Mesenchymal stem cell (in vitro differentiated cells and primary cell): ENCODE results near the gene SPINDOC.
A peak's percentile ranks its signal among the peaks of the same experiment; 100 is the strongest.

Experiments used
- DNase-seq: peaks from one replicate; pipeline ENCODE4 v3.0.0-alpha.2; 2013
- H2AFZ ChIP-seq: one replicate; pipeline ENCODE4 v1.6.1; 2013; ENCODE audit warnings: low read depth, mild to moderate bottlenecking, control low read depth, inconsistent platforms, low read length, moderate library complexity
- H2AK5ac ChIP-seq: 2 replicates; pipeline ENCODE4 v1.6.1; 2013; ENCODE audit warnings: low read length, moderate library complexity, mild to moderate bottlenecking, inconsistent platforms; ENCODE audit not compliant: severe bottlenecking
- H2BK120ac ChIP-seq: one replicate; pipeline ENCODE4 v1.6.1; 2013; ENCODE audit warnings: low read depth, mild to moderate bottlenecking, inconsistent platforms, low read length, moderate library complexity
- H2BK12ac ChIP-seq, 2 experiments: one replicate each; pipeline ENCODE4 v1.6.1; 2013; ENCODE audit warnings: inconsistent platforms in 2 of 2, low read length in 2 of 2, mild to moderate bottlenecking in 2 of 2, moderate library complexity in 2 of 2, control low read depth in 1 of 2
- H2BK15ac ChIP-seq: one replicate; pipeline ENCODE4 v1.6.1; 2013; ENCODE audit warnings: mild to moderate bottlenecking, low read depth, inconsistent platforms; ENCODE audit not compliant: poor library complexity, severe bottlenecking
- H2BK5ac ChIP-seq: 2 replicates; pipeline ENCODE4 v1.6.1; 2013; ENCODE audit warnings: low read depth, mild to moderate bottlenecking, low read length, control low read depth, inconsistent platforms; ENCODE audit not compliant: poor library complexity, severe bottlenecking
- H3K14ac ChIP-seq, 2 experiments: one replicate each; pipeline ENCODE4 v1.6.1; 2013; ENCODE audit warnings: inconsistent platforms in 2 of 2, low read length in 2 of 2, control low read depth in 1 of 2, mild to moderate bottlenecking in 1 of 2, moderate library complexity in 1 of 2
- H3K18ac ChIP-seq, 2 experiments: one replicate each; pipeline ENCODE4 v1.6.1; 2013; ENCODE audit warnings: inconsistent platforms in 2 of 2, low read length in 2 of 2, control low read depth in 1 of 2, low read depth in 1 of 2, mild to moderate bottlenecking in 1 of 2
- H3K23ac ChIP-seq, 2 experiments: one replicate each; pipeline ENCODE4 v1.6.1; 2013; ENCODE audit warnings: inconsistent platforms in 2 of 2, low read length in 2 of 2, mild to moderate bottlenecking in 2 of 2, moderate library complexity in 2 of 2, control low read depth in 1 of 2
- H3K27ac ChIP-seq: 2 replicates; pipeline ENCODE4 v1.5.1; 2013; ENCODE audit warnings: mild to moderate bottlenecking, moderate library complexity, low read length, control low read depth, inconsistent platforms; ENCODE audit not compliant: poor library complexity, severe bottlenecking
- H3K27me3 ChIP-seq, 2 experiments: 2 replicates each; pipeline versions ENCODE4 v1.6.1 to v1.7.0; 2013; ENCODE audit warnings: low read length in 2 of 2, mild to moderate bottlenecking in 2 of 2, moderate library complexity in 2 of 2, control low read depth in 1 of 2, inconsistent platforms in 1 of 2; ENCODE audit not compliant: control insufficient read depth in 1 of 2, insufficient read depth in 1 of 2
- H3K36me3 ChIP-seq, 2 experiments: 2 replicates each; pipeline versions ENCODE4 v1.6.1 to v1.7.0; 2013; ENCODE audit warnings: low read length in 2 of 2, control low read depth in 1 of 2, inconsistent platforms in 1 of 2, low read depth in 1 of 2, mild to moderate bottlenecking in 1 of 2; ENCODE audit not compliant: insufficient read depth in 2 of 2, control insufficient read depth in 1 of 2
- H3K4ac ChIP-seq, 2 experiments: one replicate each; pipeline ENCODE4 v1.6.1; 2013; ENCODE audit warnings: inconsistent platforms in 2 of 2, low read length in 2 of 2, mild to moderate bottlenecking in 2 of 2, moderate library complexity in 2 of 2, control low read depth in 1 of 2, low read depth in 1 of 2
- H3K4me1 ChIP-seq: 2 replicates; pipeline ENCODE4 v1.6.1; 2013; ENCODE audit warnings: low read depth, low read length, control low read depth; ENCODE audit not compliant: control insufficient read depth, insufficient read depth
- H3K4me2 ChIP-seq: 2 replicates; pipeline ENCODE4 v1.6.1; 2013; ENCODE audit warnings: low read length, mild to moderate bottlenecking, inconsistent platforms; ENCODE audit not compliant: poor library complexity, severe bottlenecking
- H3K4me3 ChIP-seq, 2 experiments: 2 replicates each; pipeline versions ENCODE4 v1.5.1 to v1.7.0; 2013; ENCODE audit warnings: low read length in 2 of 2, mild to moderate bottlenecking in 2 of 2, control low read depth in 1 of 2, low read depth in 1 of 2; ENCODE audit not compliant: insufficient read depth in 1 of 2
- H3K79me1 ChIP-seq: replicated peaks from 2 replicates; pipeline ENCODE4 v1.6.1; 2013; ENCODE audit warnings: mild to moderate bottlenecking, control low read depth, low read length, inconsistent platforms; ENCODE audit not compliant: poor library complexity, severe bottlenecking
- H3K9ac ChIP-seq: 2 replicates; pipeline ENCODE4 v1.7.0; 2013; ENCODE audit warnings: mild to moderate bottlenecking, low read length, moderate library complexity
- H3K9me3 ChIP-seq: 2 replicates; pipeline ENCODE4 v1.7.0; 2013; ENCODE audit warnings: mild to moderate bottlenecking, low read length; ENCODE audit not compliant: control insufficient read depth
- H4K8ac ChIP-seq: one replicate; pipeline ENCODE4 v1.6.1; 2013; ENCODE audit warnings: inconsistent platforms, mild to moderate bottlenecking, low read length, moderate library complexity
- H4K91ac ChIP-seq: one replicate; pipeline ENCODE4 v1.6.1; 2013; ENCODE audit warnings: mild to moderate bottlenecking, low read length, inconsistent platforms
- WGBS: methylation state at CpG from one replicate; pipeline ENCODE4 v1.1.7; 2013; ENCODE audit warnings: mixed read lengths; 5-methylcytosine and 5-hydroxymethylcytosine counted together

The SPINDOC gene

DNA sequence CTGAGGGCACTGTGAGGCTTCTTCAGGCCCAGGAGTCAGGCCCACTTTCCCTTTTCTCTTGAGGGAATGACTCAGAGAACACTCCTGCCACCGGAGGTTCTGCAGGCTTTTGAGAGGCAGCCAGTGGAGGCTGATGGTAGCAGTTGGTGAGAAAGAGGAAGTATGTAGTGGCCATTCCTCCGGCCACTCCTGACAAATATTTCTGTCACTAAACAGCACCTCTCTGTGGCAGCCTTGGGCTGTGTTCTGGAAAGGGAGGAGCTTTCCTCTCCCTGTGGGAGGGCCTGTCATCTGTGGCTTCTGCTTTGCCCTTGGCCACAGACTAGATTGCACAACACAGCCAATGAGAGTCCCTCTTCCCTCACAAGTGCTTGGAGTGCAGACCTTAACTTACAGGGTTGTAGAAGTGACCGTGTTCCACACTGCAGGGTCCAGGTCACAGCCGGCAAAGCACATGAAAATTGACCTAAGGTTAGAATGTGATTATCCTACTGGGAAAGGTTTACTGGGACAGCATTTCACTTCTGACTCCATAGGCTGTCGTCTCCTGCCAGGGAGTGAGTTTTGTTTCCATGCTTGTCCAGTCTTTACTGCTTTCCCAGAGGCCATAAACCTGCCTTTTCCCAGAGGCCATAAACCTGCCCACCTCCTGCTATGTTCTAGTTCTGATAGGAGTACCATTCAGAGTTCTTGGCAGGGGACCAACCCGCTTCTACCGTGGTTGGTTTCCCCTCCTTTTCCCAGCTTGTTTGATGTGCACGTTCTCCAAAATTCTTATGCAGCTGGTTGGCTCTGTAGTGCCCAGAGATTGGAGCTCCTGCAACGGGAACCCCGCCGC is 58.9 kb downstream of the SPINDOC start:
- no peak overlapping the region for H2BK15ac ChIP-seq

GRCh38 chr11:63872800-63873197 is 59.5 kb downstream of the SPINDOC start:
- Histone ChIP-seq H3K14ac (peak overlapping the region in 1 of 2 experiments; percentile 80), H2BK12ac (no peak overlapping the region), H3K27me3 (no peaks in the 10 kb centered on the region), H3K23ac (no peak overlapping the region), H3K4me1 (peaks cover 33% of the 10 kb centered on the region), H3K79me1 (peaks cover 28% of the 10 kb centered on the region), H4K8ac (no peak overlapping the region), H2AFZ (no peak overlapping the region), H2BK5ac (no peak overlapping the region), H2AK5ac (no peak overlapping the region), H3K4me2 (no peak overlapping the region), H2BK120ac (no peak overlapping the region), H2BK15ac (no peak overlapping the region), H3K9me3 (no peaks in the 10 kb centered on the region), H3K4ac (no peak overlapping the region), H3K4me3 (no peak overlapping the region), H3K9ac (no peak overlapping the region), H3K18ac (peak overlapping the region in 1 of 2 experiments; percentile 42), H3K27ac (no peak overlapping the region), H4K91ac (no peak overlapping the region), H3K36me3 (peaks cover 11 to 19% of the 10 kb centered on the region in 2 experiments)
- no peak for DNase-seq
- 87% methylated on average over 5 of the region's 5 CpGs for WGBS

More for the DNA sequence above, 58.9 kb downstream of the SPINDOC start:
- Histone ChIP-seq H2BK12ac (no peak overlapping the region), H3K27me3 (no peaks in the 10 kb centered on the region), H3K4me3 (peak overlapping the region in 1 of 2 experiments; percentile 27), H3K9ac (no peak overlapping the region), H3K4ac (peak overlapping the region in 1 of 2 experiments; percentile 30), H3K4me2 (peak overlapping the region; percentile 10), H3K4me1 (peaks cover 33% of the 10 kb centered on the region), H3K23ac (no peak overlapping the region), H3K18ac (peak overlapping the region in 1 of 2 experiments; percentile 4), H3K79me1 (peaks cover 24% of the 10 kb centered on the region), H3K9me3 (no peaks in the 10 kb centered on the region), H2BK120ac (no peak overlapping the region), H3K14ac (no peak overlapping the region), H3K36me3 (peaks cover 14 to 18% of the 10 kb centered on the region in 2 experiments), H2BK5ac (no peak overlapping the region), H2AK5ac (no peak overlapping the region), H4K91ac (no peak overlapping the region), H4K8ac (no peak overlapping the region), H3K27ac (peak overlapping the region; percentile 65), H2AFZ (no peak overlapping the region)
- 31% methylated on average over 9 of the region's 11 CpGs for WGBS
- peak; percentile 98 for DNase-seq

GRCh38 chr11:63873311-63873710 is 60.1 kb downstream of the SPINDOC start:
- WGBS: 77% methylated on average over 5 of the region's 5 CpGs
- no peak overlapping the region for H2BK15ac ChIP-seq
- no peak overlapping the region for H3K4ac ChIP-seq
- H2BK5ac ChIP-seq: no peak overlapping the region
- H4K8ac ChIP-seq: no peak overlapping the region
- H2AK5ac ChIP-seq: no peak overlapping the region
- H3K9me3 ChIP-seq: no peaks in the 10 kb centered on the region
- peaks cover 31% of the 10 kb centered on the region for H3K79me1 ChIP-seq
- no peak overlapping the region for H3K27ac ChIP-seq
- DNase-seq: no peak
- no peak overlapping the region for H3K9ac ChIP-seq
- no peak overlapping the region for H3K18ac ChIP-seq
- no peak overlapping the region for H2BK120ac ChIP-seq
- H2BK12ac ChIP-seq: peak overlapping the region in 1 of 2 experiments; percentile 2
- no peak overlapping the region for H3K4me2 ChIP-seq
- H3K14ac ChIP-seq: no peak overlapping the region
- peaks cover 34% of the 10 kb centered on the region for H3K4me1 ChIP-seq
- no peaks in the 10 kb centered on the region for H3K27me3 ChIP-seq
- peaks cover 10 to 21% of the 10 kb centered on the region in 2 experiments for H3K36me3 ChIP-seq
- H3K4me3 ChIP-seq: no peak overlapping the region
- no peak overlapping the region for H2AFZ ChIP-seq
- H3K23ac ChIP-seq: no peak overlapping the region
- no peak overlapping the region for H4K91ac ChIP-seq

- H3K18ac ChIP-seq: no peak overlapping the region
- WGBS: 93% methylated on average over 6 of the region's 6 CpGs
- H4K91ac ChIP-seq: no peak overlapping the region
- H3K9me3 ChIP-seq: no peaks in the 10 kb centered on the region
- H2BK5ac ChIP-seq: no peak overlapping the region
- H2BK15ac ChIP-seq: no peak overlapping the region
- no peak overlapping the region for H3K4me2 ChIP-seq
- H3K4ac ChIP-seq: no peak overlapping the region
- no peak overlapping the region for H3K27ac ChIP-seq
- H4K8ac ChIP-seq: no peak overlapping the region
- H3K27me3 ChIP-seq: no peaks in the 10 kb centered on the region
- peaks cover 10 to 12% of the 10 kb centered on the region in 2 experiments for H3K36me3 ChIP-seq
- no peak overlapping the region for H3K4me3 ChIP-seq
- no peak overlapping the region for H2BK120ac ChIP-seq
- no peak overlapping the region for H2AK5ac ChIP-seq
- peaks cover 29% of the 10 kb centered on the region for H3K4me1 ChIP-seq
- peaks cover 31% of the 10 kb centered on the region for H3K79me1 ChIP-seq
- H3K9ac ChIP-seq: no peak overlapping the region
- H3K23ac ChIP-seq: no peak overlapping the region
- DNase-seq: no peak
- no peak overlapping the region for H2AFZ ChIP-seq
- H2BK12ac ChIP-seq: no peak overlapping the region
- H3K14ac ChIP-seq: no peak overlapping the region
These were observed 61.3 kb downstream of the SPINDOC start for GRCh38 chr11:63874511-63874910.
